SK-N-SH (cell line): Measurements from ENCODE around the gene CEP57L1. TPM values are rescaled to one million over a fixed set of nuclear protein-coding genes. Genes with fewer than 3 reads are reported as not detected.

Experiments used
- polyA plus RNA-seq, 3 experiments: library from polyadenylated mRNA; depleted of rRNA; stranded (reverse); fragments of >200 nt; gene quantifications; 2 replicates each; pipeline ENCODE4 v1.2.3, GENCODE V29; 2012
- small RNA-seq, 7 experiments: library from RNA; depleted of rRNA; stranded (forward); fragments of <200 nt; gene quantifications; one replicate each; pipeline ENCODE3, GENCODE V24; 2012

CEP57L1 gene
- polyA plus RNA-seq, 1 of the 3 experiments (the other 2 are of a cell fraction) = 7.3 TPM

Small RNAs within 50 kb of the gene (small RNA-seq; reads per million reads assigned to genes)
- gene RNU6-653P = 0 reads per million in 7 experiments

Other genes with a start within 250 kb of the CEP57L1 start
- 2.4 and 4.3 TPM in 2 replicates for gene ARMC2, start 247.1 kb upstream of the CEP57L1 start, polyA plus RNA-seq (2012; rRNA removed)
- 13.1 and 18.8 TPM in 2 replicates for gene SESN1, start 661 bp upstream of the CEP57L1 start, polyA plus RNA-seq (2012; rRNA removed)